Fibroblast of skin of left quadriceps (primary cell): ENCODE data around the gene TSPAN14.
"Not testable (repeated sequence)": the region's sequence is repeated elsewhere in the genome, so short reads cannot be mapped to it uniquely, and the experiment has no call there.

Experiments used
- DNase-seq, 2 experiments: peaks; one replicate each; pipeline ENCODE4 v3.0.0-alpha.2; 2013; ENCODE audit warnings: low read depth in 2 of 2

Gene TSPAN14

DNA sequence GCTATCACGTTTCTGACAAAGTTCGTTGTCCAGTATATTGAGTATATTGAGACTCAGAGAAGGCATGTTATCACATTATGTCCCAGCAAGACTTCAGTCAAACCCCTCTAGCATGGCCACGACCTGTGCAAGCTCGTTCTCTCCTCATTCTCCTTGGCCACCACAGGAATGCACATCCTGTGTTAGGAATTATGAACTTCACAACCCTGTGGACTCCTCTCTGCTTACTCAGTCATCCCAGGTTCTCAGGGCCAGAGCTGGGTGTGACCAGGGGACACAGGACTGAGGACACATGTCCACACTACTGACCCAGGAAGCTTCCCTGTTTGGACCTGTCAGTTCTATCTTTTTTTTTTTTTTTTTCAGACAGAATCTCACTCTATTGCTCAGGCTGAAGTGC is 87.9 kb downstream of the TSPAN14 start:
- no peak for DNase-seq

DNA sequence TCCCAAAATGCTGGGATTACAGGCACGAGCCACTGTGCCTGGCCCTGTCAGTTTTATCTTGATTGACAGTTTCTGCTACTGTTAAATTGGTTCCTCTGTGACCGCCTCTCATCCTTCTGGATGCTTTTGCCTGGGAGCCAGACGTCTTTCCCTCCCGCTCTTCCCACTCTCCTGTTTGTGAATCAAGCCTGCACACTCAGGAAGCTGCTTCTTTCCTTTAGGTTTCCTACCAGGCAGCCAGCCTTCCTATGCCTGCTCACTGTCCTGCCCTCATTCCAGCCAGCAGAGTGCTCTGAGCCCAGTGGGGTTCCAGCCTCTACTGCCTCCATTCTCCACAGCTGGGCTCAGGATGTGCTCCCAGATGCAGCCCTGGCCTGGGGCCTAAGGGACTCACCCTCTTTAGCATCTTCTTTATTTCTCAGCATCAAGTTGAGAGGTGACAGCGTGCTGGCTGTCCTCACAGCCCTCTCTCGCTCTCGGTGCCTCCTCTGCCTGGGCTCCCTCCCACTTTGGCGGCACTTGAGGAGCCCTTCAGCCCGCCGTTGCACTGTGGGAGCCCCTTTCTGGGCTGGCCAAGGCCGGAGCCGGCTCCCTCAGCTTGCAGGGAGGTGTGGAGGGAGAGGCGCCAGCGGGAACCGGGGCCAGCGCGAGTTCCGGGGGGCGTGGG is 88.7 kb downstream of the TSPAN14 start:
- DNase-seq = no peak

DNA sequence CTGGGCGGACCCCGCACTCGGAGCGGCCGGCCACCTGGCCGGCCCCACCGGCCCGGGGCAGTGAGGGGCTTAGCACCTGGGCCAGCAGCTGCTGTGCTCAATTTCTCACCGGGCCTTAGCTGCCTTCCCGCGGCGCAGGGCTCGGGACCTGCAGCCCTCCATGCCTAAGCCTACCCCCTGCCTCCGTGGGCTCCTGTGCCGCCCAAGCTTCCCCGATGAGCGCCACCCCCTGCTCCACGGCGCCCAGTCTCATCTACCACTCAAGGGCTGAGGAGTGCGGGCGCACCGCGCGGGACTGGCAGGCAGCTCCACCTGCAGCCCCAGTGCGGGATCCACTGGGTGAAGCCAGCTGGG is 89.2 kb downstream of the TSPAN14 start:
- not testable (repeated sequence) for DNase-seq

DNA sequence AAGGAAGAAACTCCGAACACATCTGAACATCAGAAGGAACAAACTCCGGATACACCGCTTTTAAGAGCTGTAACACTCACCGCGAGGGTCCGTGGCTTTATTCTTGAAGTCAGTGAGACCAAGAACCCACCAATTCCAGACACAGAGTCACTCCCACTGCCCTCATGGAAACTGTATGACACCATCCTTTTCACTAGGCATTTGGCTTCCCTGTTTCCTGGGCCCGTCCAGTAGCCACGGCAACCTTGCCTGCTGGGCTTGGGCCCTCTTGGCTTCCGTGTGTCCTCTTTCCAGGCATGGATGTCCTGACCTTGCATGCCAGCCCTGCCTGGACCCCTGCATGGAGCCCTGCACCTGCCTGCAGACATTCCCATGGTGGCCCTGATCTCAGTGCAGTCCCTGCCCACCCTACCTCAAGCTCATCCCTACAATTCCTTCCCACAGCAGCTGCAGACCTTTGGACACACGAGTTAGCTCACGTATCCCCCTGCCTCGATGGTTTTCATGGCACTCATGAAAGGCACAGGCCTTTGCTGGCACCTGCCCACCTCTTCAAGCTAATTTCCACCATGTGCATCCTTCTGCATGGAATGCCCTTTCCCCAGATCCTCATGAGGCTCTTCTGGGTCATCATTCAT is 90.3 kb downstream of the TSPAN14 start:
- DNase-seq = no peak

DNA sequence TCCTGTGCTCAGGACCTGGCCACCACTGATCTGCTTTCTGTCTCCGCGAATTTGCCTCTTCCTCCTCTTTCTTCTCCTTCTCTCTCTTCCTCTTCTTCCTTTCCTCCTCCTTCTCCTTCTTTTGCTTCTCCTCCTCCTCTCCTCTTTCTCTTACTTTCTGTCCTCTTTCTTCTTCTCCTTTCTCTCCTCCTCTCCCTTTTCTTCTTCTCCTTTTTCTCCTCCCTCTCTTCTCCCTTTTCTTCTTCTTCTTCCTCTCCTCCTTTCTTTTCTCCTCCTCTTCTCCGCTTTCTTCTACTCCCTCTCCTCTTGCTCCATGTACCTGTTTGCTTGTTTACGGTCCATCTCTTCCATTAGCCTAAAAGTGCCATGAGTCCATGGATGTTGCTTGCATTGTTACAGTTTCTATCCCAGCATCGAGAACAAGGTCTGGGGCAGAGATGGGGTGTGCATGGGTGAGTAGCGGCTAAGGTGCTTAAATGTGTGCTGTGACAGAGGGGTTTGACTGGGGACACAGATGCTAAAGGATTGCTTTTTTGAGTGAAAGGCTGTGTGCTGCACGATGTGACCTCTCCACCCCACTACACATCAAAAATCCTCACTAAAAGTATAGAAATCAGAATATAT is 91.3 kb downstream of the TSPAN14 start:
- no peak for DNase-seq

DNA sequence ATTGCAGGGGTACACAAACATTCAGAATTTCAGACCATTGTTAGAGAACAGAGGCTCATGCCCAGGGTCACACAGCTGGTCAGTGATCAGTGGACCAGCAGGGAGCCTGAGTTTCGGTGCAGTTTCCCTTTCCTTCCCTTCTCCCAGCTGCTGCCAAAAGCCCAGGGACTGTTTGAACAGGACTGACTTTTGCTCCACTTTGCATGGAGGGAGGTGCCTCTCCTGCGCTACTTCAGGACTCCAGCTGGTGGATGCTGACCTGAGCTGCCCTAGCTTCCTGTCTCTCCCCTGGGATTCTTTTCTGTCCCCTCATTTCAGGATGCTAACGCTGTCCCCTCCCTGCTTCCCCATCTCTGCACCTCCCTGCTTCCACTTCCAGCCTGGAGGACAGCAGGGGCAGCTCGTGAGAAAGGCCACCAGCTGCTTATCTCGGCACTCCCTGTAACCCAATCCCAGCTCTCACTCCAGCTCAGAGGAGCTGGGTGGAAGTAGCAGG is 98.1 kb downstream of the TSPAN14 start:
- DNase-seq = no peak

DNA sequence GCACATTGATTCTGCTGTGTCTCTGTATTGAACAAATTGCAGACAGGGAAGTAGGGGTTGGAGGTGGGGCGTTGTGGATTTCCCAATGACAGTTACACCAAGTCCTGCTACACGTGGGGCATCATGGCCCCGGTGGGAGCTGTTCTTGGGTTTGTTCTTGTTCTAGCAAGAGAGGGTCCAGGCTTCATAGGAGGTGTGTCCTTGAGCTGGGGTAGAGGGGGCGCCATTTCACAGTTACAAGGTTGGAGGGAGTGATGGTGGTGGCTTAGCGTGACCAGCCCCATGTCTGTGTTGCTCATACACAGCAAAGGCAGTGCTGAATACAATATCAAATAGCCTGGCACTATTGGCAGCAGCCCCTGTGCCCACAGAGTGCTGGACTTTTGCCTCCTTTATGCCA is 99.3 kb downstream of the TSPAN14 start:
- no peak for DNase-seq

DNA sequence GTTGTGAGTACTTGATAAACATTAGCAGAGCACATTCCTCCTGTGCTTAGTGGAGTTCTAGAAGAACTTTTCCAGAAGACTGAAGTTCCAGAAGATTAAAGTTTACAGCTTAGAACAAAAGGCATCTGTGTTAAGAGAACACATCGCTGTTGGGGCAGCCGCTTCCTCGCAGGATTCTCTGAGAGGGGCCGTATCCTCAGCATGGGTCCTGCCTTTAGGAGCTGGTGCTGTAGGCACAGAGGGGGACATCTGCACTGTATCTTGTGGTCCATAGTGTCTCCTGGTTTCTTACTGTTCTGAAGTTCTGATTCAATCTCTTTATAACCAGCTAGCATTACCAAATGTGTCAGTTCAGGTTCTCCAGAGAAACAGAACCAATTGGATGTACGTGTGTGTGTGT is 99.9 kb downstream of the TSPAN14 start:
- no peak for DNase-seq

DNA sequence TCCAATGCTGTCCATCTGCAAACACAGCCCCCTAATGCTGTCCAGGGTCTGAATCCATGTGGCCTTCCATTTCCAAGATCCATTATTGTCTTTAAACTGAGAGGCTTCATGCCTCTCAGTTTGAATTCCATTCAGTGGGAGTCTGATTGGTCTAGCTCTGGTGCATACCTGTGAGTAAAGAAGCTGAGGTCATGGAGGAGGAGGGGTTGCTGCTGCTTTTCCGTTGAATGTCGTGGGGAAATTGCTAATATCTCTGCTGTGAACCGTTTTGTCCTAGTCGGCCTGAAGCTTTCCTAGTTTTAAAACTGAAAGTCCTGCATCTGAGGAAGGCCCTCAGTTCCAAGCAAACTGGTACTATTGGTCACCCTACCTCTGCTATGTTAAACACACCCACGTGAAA is 101.3 kb downstream of the TSPAN14 start:
- DNase-seq = no peak

DNA sequence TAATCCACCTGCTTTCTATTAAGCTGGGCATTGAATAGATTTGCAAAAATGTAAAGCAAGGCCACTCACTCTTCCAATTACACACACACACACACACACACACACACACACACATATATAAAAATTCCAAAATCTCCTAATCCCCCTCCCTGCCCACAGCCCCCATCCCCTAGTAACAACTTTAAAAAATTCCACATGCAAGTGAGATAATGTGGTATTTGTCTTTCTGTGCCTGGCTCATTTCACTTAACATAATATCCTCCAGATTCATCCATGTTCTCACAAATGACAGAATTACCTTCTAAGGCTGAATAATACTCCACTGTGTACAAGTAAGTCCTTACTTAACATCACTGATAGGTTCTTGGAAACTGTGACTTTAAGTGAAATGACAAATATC is 107.8 kb downstream of the TSPAN14 start:
- DNase-seq = no peak

DNA sequence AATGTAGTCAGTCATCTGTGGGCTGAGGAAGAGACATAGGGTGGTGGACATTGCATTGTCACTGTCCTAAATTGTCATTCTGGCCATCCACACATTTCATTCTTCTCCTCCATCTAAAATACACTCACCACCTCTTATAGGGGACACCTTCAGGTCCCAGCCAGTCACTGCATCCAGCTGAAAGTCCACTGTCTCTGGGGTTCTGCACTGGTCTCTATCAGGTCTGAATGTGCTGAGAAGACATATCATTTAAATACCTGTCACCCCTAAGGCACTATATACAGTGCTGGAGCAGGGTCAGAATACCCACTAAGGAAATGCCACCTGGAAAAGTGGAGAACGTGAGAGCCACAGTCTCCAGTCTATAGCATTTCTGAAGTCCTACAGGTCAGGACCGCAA is 113.2 kb downstream of the TSPAN14 start:
- no peak for DNase-seq

DNA sequence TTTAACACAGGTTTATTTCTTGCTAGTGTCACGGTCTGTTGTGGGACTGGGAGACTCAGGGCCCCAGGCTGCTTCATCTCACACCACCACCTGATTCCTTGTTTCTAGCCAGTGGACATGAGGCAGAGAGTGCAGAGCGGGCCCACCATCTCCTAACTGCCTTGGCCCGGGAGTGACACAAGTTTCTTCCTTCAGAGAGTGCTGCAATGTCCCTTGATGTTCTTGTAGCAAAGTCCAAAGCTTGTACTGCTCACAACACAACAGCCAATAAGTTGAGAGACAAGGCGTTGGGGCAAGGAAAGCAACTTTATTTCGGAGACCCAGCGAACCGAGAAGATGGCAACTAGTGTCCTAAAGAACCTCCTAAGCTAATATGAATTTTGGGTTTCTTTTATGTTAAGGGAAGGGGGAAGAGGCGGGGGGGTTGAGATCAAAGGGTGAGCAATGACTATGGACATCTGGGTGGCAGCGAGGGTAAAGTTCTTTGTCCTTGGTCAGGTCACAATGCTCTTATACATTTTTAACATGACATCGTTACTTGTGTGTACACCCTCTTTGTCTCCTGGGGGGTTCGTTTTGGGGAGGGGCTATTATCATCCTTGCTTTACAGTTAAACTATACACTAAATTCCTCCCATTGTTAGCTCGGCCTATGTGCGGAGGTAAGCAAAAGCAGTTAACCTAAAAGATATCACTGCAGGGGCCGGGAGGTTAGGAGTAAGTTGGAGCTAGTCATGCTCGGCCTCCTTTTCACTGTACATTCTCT is 115.2 kb downstream of the TSPAN14 start:
- no peak for DNase-seq

DNA sequence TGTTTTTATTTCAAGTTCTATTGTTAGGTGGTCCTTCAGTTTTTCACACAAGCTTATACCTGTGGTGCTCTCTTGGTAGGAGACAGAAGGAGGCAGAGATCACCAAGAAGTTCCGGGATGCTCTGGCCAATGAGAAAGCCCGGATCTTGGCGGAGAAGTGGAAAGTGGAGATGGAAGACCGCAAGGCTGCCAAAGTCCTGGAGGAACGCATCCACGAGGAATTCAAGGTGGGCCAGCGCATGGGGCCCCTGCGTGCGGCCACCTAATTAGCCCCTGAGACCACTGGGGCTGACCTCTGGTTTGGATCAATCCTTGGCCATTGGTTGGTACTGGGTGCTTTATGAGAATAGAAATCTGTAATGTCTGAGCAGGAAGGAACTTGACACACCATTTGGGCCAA is 117.2 kb downstream of the TSPAN14 start:
- no peak for DNase-seq

DNA sequence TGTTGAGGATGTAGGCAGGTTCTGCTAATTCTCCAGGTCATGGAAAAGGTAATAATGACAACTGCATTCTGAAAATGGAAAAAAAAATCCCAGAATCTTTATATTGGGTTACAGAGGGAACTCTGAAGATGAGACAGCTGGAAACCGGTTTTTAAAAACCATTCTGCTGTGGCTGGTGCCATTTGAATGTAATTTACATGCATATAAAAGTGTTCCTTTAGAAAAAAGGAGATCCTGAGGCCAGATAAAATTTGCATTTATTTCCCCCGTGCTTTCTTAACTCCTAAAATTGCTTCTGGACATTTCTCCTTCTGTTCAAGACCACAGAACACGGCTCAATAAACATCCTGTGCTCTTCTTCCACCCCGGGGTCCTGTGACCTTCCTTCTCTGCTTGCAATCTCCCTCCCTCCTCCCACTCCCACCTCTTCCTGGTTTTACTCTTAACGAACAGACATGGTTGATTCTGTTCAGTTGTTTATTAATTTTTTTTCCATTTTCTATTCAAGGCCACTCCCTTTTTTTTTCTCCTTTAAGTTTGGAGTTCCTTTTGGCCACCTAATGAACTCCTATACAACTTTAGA is 125.2 kb downstream of the TSPAN14 start:
- no peak for DNase-seq

DNA sequence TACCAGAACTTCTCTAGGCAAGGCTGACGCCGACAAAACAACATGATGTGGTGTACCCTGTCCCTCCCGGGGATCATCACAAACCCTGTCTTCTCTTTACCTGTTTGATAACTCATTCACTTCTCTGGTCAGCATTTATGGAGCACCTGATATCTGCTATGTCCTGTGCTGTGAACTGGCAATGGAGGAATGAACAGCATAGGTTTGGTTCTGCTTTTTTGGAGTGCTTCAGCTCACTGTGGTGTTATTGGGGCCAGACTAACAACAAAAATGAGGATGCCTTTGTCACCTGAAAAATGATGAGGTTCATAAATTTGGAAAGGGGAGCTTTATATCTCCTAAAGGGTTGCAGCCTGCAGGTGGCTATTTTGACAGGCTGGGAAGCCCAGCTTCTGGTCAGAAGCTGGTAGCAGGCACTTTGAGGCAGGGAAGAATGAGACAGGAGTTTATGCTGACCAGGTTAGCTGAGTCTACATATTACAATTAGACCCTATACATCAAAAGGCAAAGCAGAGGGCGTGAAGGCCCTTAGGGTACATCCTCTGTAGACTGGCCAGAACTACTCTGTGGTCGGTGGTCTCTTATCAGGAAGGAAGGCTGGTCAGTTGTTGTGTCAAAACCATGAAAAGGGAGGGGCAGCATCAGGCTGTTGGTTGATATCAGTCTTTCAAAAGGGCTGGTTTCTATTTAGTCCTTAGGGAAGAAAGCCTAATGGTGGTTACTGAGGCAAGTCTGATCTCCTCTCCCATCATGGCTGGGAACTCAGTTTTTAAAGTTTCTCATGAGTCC is 125.9 kb downstream of the TSPAN14 start:
- DNase-seq = no peak

DNA sequence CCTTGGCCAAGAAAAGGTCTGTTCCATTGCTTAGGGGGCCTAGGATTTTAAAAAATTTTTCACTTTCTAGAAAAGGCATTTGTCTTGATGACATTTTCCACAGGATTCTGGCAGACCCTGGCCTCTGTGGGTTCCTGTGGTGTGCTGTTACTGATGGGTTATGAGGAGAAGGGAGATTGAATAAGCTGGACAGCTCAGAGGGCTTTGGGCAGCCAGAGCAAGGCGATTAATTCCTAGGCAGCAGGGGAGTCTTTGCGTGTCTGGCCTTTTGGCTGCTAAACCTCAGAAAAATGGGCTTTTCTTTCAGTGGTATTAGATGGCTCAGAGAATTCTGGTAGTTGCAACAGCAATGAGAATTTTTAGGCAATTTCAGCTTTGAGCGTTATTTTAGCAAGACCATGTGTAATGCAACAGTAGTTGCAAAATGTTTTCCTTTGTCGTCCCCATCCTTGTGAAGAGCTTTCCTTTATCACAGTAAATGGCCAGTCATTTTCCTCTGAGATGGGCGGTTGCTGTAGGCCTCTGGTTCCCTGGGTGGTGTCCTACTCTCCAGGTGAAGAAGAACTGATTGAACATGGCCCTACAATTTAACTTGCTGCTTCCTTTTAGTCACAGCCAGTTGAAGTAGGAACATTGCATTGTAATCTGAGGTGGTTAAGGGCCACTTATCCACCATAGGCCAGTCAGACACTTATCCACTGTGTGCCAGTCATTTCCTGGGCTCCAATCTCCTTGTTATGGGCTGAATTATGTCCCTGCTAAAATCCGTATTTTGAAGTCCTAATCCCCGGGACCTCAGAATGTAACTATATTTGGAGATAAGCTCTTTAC is 126.7 kb downstream of the TSPAN14 start:
- DNase-seq = no peak

DNA sequence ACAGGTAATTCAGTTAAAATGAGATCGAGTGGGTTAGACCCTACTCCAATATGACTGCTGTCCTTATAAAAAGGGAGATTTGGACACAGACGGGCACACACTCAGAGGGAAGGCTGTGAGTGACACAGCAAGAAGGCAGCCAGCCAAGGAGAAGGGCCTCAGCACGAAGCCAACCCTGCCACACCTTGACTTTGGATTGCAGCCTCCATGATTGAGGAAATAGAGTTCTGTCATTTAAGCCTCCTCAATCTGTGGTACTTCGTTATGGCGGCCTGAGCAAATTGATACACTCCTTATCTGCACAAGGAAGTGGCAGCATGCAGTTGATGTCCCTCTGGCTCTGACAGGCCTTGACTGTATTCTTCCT is 127.3 kb downstream of the TSPAN14 start:
- DNase-seq = no peak

DNA sequence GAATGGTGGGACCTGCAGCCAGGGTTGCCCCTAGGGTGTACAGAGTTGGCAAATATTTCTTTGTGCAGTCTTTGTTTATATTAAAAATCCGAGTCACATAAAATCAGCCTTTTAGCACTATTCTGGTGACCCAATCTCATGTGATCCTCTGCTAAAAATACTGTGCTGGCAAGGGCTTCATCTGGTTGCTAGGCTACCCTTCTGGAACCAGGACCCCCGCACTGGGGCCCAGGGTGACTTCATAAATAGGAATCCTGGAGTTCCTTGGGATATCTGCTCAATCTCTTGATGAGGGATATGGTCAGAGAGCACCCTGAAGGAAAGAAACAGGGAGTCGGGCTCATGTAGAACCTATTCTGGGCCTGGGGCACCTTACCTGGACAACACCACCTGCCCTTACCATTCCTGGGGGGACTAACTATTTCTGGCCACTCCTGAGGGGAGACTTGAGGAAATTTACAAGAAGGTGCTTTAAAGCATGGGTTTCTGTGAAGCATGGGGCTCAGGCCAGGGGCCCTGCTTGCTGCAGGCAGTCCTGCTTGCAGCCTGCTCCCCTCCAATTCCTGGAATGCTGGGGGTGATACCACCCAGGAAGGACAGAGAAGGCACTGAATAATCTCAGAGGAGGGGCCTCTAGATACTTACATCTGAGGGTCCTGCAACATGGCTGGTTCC is 128.3 kb downstream of the TSPAN14 start:
- no peak for DNase-seq
